WERI-Rb-1 (cell line): Measurements from ENCODE around the gene TLL2.

Experiments
- DNase-seq: peaks from one replicate; pipeline ENCODE4 v3.0.0-alpha.2; 2020
- H3K27ac ChIP-seq: fragments of 250-450 bp; sonication (Bioruptor Pico); 2 replicates; pipeline ENCODE4 v1.5.1; 2020; ENCODE audit warnings: mild to moderate bottlenecking, moderate library complexity
- H3K27me3 ChIP-seq: fragments of 250-450 bp; sonication (Bioruptor Pico); 2 replicates; pipeline ENCODE4 v1.5.1; 2021; ENCODE audit warnings: mild to moderate bottlenecking, low read depth, moderate library complexity; ENCODE audit not compliant: insufficient read depth, severe bottlenecking
- H3K36me3 ChIP-seq: fragments of 250-450 bp; sonication (Bioruptor Pico); 2 replicates; pipeline ENCODE4 v1.5.1; 2020; ENCODE audit warnings: mild to moderate bottlenecking, moderate library complexity
- H3K4me3 ChIP-seq: 2 replicates; pipeline ENCODE4 v1.5.1; 2011; ENCODE audit warnings: low read depth, mild to moderate bottlenecking, control low read depth, low read length
- H3K9me3 ChIP-seq: fragments of 250-450 bp; sonication (Bioruptor Pico); 2 replicates; pipeline ENCODE4 v1.5.1; 2021; ENCODE audit warnings: mild to moderate bottlenecking, moderate library complexity; ENCODE audit not compliant: severe bottlenecking
- TF ChIP-seq, protein P1 (sequence below): IDR thresholded peaks from 2 replicates; pipeline ENCODE4 v1.5.1; 2011; ENCODE audit warnings: low read depth, mild to moderate bottlenecking, control low read depth, inconsistent platforms, low read length

TLL2 gene

DNA sequence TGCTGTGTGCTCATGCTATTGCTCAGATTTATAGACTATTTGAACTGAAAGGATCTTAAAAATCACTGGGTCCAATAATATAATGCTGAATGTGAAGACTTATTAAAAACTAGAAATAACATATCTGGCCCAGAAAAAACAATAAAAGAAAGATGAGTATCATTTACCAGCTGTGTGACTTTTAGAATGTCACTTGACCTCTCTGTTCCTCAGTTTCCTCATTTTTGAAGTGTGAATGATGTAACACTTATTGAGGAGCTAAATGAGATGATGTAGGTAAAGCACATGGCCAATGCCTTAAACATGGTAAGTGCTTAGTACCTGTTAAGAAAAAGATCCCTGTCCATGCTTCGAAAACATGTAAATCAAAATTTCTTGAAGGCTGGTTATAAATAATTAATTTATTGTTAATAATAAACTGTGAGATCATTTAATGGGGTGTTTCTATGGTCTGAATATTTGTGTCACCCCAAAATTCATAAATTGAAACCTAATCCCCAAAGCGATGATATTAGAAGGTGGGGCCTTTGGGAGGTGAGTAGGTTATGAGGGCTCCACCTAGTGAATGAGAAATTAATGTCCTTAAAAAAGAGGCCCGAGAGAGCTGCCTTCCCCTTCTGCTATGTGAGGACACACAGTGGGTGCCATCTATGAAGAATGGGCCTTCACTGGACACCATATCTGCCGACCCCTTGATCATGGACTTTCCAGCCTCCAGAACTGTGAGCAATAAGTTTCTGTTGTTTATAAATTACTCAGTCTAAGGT, 196.5 kb downstream of the TLL2 start:
- H3K27me3 ChIP-seq, result no peaks in the 10 kb centered on the region
- TF ChIP-seq, protein P1, sequence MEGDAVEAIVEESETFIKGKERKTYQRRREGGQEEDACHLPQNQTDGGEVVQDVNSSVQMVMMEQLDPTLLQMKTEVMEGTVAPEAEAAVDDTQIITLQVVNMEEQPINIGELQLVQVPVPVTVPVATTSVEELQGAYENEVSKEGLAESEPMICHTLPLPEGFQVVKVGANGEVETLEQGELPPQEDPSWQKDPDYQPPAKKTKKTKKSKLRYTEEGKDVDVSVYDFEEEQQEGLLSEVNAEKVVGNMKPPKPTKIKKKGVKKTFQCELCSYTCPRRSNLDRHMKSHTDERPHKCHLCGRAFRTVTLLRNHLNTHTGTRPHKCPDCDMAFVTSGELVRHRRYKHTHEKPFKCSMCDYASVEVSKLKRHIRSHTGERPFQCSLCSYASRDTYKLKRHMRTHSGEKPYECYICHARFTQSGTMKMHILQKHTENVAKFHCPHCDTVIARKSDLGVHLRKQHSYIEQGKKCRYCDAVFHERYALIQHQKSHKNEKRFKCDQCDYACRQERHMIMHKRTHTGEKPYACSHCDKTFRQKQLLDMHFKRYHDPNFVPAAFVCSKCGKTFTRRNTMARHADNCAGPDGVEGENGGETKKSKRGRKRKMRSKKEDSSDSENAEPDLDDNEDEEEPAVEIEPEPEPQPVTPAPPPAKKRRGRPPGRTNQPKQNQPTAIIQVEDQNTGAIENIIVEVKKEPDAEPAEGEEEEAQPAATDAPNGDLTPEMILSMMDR, result no peak
- no peak overlapping the region for H3K4me3 ChIP-seq
- H3K27ac ChIP-seq, result no peak overlapping the region
- no peaks in the 10 kb centered on the region for H3K9me3 ChIP-seq
- no peak for DNase-seq
- H3K36me3 ChIP-seq, result no peaks in the 10 kb centered on the region
